ENCODE results near the gene PRR23E. TPM values are rescaled to one million over a fixed set of nuclear protein-coding genes. Genes with fewer than 3 reads are reported as not detected.

The PRR23E gene
- total RNA-seq, 1 experiment from 2014 or later: not detected

DNA sequence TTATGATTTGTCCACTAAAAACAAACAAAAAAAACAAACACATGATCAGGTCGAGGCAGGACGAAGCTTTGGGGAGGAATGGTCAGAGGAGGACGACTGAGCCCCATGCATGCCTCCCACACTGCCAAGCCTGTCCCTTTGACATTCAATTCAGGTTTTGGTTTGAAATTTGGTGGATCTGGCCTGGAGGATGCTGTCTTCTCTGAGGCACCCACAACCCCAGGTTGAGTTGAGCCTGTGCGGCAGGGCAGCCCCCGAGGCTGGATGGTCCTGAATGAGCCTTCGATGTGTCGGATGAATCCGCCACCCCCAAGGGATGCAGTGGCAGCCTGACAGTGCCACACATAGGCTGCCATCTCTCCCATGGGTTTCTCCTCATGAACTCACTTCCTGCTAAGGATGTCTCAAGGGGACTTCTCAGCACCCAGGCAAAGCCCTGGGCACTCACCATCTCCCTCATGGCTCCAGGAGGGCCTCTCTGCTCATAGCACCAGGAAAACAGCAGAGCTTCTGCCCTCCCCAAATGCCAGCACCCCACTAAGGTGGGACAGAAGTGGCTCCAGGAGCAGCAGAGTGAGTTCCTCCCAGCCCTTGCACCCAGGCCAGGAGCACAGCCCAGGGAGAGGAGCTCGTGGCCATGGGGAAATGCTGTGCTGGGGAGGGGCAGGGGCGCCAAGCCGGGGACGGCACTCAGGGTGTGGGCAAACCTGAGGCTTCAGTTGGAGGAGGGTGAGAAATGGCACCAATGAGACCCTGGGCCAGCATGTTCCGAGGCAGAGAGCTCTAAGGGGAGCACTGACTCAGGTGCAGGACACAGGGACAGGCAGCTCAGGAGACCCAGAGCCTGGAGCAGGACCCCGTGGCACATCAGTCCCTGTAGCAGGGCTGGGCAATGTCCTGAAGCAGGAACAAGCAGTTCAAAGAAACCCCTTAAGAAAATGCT is 18.5 kb downstream of the PRR23E start:
- Histone ChIP-seq H3K27ac (ENCODE audit: low read length) (no peak overlapping the region), H3K4me3 (ENCODE audit: low read depth in 2 of 2, low read length in 2 of 2) (no peak overlapping the region), H3K27me3 (ENCODE audit: control insufficient read depth, insufficient read depth, low read length) (peaks cover 12% of the 10 kb centered on the region), H3K36me3 (ENCODE audit: control insufficient read depth, insufficient read depth, low read length) (no peaks in the 10 kb centered on the region), H3K9me3 (ENCODE audit: control insufficient read depth, insufficient read depth, low read depth, low read length) (no peaks in the 10 kb centered on the region), H3K4me1 (ENCODE audit: control insufficient read depth, insufficient read depth, low read length) (no peaks in the 10 kb centered on the region)
- DNase-seq (ENCODE audit: low read depth, low spot score) (no peak), ATAC-seq (no peak)
- in situ Hi-C loops (cut with HindIII; ENCODE audit: low pct_unique_long_range_greater_than_20kb, low sequenced_read_pairs): no loop called here
- TF ChIP-seq TCF7L2 (IDR thresholded peaks at IDR 0.05; ENCODE audit: low read depth, low read length) (no peak), SIN3A (IDR thresholded peaks at IDR 0.05; ENCODE audit: borderline replicate concordance, insufficient read depth, low read depth, low read length) (no peak), POLR2AphosphoS5 (IDR thresholded peaks at IDR 0.05; ENCODE audit: low read depth, low read length) (no peak)
- TF ChIP-seq, protein P1, sequence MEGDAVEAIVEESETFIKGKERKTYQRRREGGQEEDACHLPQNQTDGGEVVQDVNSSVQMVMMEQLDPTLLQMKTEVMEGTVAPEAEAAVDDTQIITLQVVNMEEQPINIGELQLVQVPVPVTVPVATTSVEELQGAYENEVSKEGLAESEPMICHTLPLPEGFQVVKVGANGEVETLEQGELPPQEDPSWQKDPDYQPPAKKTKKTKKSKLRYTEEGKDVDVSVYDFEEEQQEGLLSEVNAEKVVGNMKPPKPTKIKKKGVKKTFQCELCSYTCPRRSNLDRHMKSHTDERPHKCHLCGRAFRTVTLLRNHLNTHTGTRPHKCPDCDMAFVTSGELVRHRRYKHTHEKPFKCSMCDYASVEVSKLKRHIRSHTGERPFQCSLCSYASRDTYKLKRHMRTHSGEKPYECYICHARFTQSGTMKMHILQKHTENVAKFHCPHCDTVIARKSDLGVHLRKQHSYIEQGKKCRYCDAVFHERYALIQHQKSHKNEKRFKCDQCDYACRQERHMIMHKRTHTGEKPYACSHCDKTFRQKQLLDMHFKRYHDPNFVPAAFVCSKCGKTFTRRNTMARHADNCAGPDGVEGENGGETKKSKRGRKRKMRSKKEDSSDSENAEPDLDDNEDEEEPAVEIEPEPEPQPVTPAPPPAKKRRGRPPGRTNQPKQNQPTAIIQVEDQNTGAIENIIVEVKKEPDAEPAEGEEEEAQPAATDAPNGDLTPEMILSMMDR (IDR thresholded peaks at IDR 0.05): no peak
- POLR2A ChIA-PET: no interaction called here
- BruUV-seq (replicated peaks): no TSS peak
- intact Hi-C loops (cut with micrococcal nuclease; ENCODE audit: unreplicated experiment): no loop called here
- CTCF ChIA-PET: no interaction called here

DNA sequence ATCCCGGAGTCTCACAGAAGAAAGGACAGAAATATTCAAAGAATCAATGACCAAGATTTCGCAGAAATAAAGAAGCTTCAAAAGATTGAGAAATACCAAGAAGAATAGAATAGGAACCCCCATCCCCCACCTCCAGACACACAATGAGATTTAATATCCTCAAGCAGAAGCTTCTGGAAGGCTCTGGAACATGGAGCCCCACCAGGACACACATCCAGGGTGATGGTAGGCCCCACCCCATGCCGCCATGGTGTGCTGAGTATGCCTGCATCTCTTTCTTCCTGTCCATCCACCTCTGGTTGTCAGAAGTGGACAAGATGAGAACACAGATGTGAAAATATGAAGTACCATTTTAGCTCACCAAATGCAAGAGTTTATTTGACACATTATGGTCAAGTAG is 19.3 kb downstream of the PRR23E start:
- Histone ChIP-seq H3K27me3 (ENCODE audit: control insufficient read depth, insufficient read depth, low read length) (peaks cover 14% of the 10 kb centered on the region), H3K36me3 (ENCODE audit: control insufficient read depth, insufficient read depth, low read length) (no peaks in the 10 kb centered on the region), H3K9me3 (ENCODE audit: control insufficient read depth, insufficient read depth, low read depth, low read length) (no peaks in the 10 kb centered on the region), H3K4me3 (ENCODE audit: low read depth in 2 of 2, low read length in 2 of 2) (no peak overlapping the region), H3K27ac (ENCODE audit: low read length) (no peak overlapping the region), H3K4me1 (ENCODE audit: control insufficient read depth, insufficient read depth, low read length) (no peaks in the 10 kb centered on the region)
- ChIA-PET POLR2A (no interaction called here), CTCF (no interaction called here)
- intact Hi-C loops (cut with micrococcal nuclease; ENCODE audit: unreplicated experiment) (no loop called here), in situ Hi-C loops (cut with HindIII; ENCODE audit: low pct_unique_long_range_greater_than_20kb, low sequenced_read_pairs) (no loop called here)
- TF ChIP-seq POLR2AphosphoS5 (IDR thresholded peaks at IDR 0.05; ENCODE audit: low read depth, low read length) (no peak), SIN3A (IDR thresholded peaks at IDR 0.05; ENCODE audit: borderline replicate concordance, insufficient read depth, low read depth, low read length) (no peak), TCF7L2 (IDR thresholded peaks at IDR 0.05; ENCODE audit: low read depth, low read length) (no peak)
- TF ChIP-seq, protein P1 (IDR thresholded peaks at IDR 0.05): no peak
- TF ChIP-seq, protein P2, sequence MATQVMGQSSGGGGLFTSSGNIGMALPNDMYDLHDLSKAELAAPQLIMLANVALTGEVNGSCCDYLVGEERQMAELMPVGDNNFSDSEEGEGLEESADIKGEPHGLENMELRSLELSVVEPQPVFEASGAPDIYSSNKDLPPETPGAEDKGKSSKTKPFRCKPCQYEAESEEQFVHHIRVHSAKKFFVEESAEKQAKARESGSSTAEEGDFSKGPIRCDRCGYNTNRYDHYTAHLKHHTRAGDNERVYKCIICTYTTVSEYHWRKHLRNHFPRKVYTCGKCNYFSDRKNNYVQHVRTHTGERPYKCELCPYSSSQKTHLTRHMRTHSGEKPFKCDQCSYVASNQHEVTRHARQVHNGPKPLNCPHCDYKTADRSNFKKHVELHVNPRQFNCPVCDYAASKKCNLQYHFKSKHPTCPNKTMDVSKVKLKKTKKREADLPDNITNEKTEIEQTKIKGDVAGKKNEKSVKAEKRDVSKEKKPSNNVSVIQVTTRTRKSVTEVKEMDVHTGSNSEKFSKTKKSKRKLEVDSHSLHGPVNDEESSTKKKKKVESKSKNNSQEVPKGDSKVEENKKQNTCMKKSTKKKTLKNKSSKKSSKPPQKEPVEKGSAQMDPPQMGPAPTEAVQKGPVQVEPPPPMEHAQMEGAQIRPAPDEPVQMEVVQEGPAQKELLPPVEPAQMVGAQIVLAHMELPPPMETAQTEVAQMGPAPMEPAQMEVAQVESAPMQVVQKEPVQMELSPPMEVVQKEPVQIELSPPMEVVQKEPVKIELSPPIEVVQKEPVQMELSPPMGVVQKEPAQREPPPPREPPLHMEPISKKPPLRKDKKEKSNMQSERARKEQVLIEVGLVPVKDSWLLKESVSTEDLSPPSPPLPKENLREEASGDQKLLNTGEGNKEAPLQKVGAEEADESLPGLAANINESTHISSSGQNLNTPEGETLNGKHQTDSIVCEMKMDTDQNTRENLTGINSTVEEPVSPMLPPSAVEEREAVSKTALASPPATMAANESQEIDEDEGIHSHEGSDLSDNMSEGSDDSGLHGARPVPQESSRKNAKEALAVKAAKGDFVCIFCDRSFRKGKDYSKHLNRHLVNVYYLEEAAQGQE (IDR thresholded peaks at IDR 0.05; ENCODE audit: insufficient read depth in 1 of 2, low read depth in 2 of 2, low read length in 1 of 2): no peak
- no peak for ATAC-seq
- no peak for DNase-seq (ENCODE audit: low read depth, low spot score)
- BruUV-seq (replicated peaks): no TSS peak

Data from Panc1 (cell line).